Inflammatory macrophage treated with lipopolysaccharide for 4 hours (primary cell): ENCODE results near the gene BCAT1.
"Not testable (repeated sequence)": the region's sequence is repeated elsewhere in the genome, so short reads cannot be mapped to it uniquely, and the experiment has no call there.

Experiments used
- DNase-seq: peaks from one replicate; pipeline ENCODE4 v3.0.0-alpha.2; 2020

Gene BCAT1

DNA sequence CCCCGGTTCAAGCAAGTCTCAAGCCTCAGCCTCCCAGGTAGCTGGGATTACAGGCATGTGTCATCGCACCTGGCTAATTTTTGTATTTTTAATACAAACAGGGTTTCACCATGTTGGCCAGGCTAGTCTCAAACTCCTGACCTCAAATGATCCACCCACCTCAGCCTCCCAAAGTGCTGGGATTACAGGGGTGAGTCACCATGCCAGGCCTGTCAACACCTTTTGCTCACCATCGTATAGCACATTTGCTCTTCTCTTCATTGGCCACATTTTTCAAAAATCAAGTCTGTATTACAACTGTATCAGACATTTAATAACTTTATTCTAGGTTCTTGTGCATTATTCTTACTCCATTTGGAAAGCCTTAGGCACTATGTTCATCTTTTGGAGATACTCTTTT is 50.3 kb downstream of the BCAT1 start:
- DNase-seq = no peak

DNA sequence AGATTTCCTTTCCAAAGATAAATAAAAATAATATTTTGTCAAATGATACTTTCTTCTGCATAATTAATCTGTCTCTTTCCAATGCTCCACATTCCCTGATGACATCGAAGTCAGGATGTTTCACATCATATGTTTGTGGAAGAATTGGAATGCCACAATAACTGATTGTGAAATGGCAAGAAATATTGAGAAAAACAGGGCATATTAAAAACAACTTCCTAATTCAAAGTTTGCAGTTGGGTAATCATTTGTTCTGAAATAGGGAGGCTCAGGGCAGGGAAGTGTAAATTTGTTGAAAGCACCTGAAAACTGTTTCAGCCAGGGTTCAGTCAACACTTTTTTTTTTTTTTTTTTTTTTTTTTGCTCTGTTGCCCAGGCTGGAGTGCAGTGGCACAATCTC is 50.7 kb downstream of the BCAT1 start:
- DNase-seq = peak; percentile 83

DNA sequence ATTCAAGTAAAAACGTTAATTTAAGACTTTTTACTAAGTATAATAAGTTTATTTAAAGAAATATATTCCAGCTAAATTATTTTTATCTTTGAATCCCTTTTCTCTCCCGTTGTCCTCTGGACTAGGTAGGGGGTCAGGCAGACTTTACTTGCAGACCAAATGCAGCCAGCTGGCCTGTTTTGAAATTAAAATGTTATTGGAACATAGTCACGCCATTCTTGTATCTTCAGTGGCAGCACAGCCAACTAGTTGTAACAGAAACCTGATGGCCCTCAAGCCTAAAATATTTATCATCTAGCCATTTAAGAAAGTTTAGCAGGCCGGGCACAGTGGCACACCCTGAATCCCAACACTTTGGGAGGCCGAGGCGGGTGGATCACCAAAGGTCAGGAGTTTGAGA is 52.7 kb downstream of the BCAT1 start:
- no peak for DNase-seq

DNA sequence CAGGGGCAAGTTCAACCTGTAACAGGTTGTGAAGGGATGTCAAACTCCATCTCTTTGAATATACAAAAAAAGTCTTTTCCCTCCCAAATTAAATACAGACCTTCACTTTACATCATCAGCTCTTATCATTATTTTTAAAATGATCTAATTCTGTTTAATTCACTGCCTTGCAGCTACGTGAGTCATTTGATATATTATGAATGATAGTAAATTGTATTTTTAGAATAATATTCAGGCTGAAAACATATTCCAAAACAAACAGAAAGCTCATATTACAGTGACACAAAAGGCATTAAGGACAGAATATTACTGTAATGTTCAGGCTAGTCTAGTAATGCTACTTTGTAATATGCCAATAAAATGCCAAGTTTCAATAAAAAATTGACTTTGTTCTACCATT is 53.3 kb downstream of the BCAT1 start:
- no peak for DNase-seq

DNA sequence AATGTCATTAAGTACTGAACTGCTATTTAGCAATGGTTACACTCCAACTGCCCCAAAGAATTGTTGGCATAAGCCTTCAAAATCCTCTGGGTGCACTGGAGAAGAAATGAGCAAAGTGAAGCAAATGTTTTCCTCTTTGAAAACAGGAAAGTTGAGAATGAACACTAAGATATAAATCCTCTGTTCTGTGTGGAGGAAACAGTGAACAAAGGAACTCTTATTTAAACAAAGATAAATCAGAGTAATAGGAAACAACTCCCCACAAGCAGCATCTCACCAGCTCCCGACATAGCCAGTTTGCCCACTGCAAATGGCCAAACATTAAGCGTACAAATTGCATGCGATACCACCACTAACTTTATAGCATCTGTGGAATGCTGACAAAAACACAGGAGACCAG is 54.0 kb downstream of the BCAT1 start:
- DNase-seq = no peak

DNA sequence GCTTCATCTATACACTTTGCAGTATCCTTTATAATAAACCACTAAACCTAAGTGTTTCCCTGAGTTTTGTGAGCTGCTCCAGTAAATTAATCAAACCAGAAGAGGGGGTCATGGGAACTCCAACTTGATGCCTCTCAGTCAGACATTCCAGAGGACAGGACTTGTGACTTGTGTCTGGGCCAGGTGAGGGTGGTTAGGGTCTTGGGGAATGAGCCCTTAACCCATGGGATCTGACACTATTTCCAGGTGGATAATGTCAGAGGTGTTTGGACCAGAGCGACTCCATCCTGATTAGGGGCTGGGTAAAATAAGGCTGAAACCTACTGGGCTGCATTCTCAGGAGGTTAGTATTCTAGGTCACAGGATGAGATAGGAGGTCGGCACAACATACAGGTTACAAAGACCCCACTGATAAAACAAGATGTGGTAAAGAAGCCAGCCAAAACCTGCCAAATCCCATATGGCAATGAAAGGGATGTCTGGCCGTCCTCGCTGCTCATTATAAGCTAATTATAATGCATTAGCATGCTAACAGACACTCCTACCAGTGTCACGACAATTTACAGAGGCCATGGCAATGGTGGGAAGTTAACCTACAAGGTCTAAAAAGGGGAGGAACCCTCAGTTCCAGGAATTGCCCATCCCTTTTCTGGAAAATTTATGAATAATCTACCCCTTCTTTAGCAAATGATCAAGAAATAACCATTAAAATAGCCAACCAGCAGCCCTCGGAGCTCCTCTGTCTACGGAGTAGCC is 58.7 kb downstream of the BCAT1 start:
- DNase-seq = no peak

DNA sequence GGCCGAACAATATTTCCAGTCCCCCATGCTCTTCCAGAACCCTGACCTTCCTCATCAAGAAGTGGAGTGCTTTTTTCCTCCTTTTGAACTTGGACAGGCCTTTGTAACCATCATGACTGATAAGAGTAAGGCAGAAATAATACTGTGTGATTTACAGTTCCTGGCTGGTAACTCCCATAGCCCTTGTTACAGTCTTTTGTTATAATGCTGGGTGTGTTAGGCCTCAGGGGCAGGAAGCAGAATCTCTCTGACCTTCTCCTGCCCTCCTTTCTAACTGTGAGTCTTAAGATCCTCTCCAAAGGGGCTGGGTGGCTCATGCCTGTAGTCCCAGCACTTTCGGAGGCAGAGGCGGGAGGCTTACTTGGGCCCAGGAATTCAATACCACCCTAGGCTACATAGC is 59.5 kb downstream of the BCAT1 start:
- DNase-seq = no peak

DNA sequence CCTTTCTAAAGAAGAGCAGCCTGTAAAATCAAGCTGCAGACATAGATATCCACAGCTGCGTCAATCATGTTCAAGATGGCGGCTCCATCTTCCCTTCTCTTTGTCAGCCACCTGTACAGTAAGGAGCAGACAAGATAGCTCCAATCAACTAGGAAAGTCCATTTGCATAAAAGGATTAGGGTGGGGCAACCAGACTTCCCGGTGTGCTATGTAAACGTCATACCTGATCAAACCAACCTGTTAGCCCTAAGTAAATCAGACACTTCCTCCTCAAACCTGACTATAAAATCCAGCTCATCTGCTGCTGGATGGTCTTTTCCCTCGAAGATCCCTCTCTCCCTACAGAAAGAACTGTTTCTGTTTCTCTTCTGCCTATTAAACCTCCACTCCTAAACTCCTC is 60.1 kb downstream of the BCAT1 start:
- no peak for DNase-seq

DNA sequence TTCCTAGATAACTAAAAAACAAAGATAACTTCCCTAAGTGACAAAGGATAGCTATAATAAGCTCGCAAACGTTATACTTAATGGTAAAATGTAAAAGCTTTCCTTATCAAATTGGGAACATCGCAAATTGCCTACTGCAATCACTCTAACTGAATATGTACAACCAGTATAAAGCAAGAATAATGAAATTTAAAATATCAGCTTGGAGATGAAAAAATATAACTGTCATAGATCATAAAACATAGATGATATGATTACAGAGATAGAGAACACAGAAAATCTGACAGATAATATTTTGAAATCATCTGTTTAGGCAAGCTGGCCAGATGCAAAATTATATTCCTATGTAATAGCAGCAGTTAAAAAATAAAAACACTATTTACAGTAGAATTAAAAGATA is 64.0 kb downstream of the BCAT1 start:
- DNase-seq = no peak

DNA sequence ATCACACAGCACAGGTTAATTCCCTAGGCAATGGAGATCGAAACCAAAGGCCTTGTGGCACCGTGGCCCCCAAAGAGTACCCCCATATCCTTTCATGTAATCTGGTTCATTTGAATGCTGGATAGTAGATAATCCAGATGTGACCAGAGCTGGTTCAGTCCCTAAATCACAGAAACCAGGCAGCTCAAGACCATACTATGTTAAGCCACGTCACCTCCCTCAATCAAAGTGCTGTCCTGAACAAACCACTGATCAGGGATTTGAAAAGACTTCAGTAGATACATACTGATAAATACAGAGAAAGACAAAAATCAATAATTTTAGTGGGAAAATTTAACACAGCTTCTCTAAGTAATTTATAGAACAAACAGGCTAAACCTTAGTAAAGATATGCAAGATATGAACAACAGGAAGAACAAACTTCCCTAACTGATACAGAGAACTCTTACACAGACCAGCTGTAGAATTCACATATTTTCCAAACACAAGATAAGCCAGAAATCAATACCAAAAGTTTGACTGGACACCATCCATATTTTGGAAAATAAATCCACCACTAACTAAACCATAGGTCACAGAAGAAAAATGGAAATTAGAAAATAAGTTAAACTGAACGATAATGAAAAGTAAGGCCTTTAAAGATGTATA is 67.1 kb downstream of the BCAT1 start:
- DNase-seq = no peak

DNA sequence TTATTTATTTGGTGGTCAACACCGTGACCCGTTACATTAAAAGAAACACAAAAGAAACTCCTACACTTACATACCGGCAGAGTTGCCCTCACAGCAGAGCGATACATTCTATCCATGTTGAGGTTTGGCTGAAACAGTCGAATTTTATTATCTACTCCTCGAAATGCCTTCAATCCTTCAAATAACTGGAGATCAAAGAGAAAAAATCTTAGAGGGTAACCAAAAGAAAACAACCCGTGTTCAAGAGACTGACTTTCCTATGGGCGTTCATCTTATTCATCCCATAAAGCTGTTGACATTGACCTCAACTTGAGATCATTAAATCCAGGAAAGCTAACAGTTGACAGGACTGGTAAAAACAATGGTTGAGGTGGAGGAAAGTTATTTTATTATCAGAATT is 67.7 kb downstream of the BCAT1 start:
- DNase-seq = no peak

DNA sequence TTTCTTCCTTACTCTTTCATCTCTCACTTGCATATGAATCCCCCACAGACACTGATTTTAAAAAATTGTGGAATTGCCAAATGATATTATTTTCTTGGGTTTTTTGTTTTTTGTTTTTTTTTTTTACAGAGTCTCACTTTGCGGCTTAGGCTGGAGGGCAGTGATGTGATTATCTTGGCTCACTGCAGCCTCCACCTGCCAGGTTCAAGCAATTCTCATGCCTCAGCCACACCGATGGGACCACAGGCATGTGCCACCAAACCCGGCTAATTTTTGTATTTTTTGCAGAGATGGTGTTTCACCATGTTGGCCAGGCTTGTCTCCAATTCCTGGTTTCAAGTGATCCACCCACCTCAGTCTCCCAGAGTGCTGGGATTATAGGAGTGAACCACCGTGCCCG is 68.2 kb downstream of the BCAT1 start:
- no peak for DNase-seq

DNA sequence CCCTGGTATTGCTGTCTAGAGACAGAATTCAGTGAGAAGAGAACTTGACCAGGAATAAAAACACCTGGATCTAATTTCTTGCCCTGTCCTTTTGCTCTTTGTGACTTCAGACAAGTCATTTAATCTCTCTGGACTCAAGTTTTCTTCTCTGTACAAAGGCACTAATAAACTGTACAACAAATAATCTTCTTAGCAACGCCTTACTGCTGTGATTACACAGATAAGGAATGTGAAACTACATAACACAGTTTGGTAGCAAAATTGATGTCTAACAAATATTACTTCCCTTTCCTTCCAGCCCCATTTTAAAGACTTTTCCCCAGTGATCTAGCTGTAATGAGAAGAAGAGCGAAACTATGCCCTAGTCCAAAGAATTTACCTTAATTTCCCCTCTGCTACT is 69.3 kb downstream of the BCAT1 start:
- DNase-seq = peak; percentile 12

DNA sequence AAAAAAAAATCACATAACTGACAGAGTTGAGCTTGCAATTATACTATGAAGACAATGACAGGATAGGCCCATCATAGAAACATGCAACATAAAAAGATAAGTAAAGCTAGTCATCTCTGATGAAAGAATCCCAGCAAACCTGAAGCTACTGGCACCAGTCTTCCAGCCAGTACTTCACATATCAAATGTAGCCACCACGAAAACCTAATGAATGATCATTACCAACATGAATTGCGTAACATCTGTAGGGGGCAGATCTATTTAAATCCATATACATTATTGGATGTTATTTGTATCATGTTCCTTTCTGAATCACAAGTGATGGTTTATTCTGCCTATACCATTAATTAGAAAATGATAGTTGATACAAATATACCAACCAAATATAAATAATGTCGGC is 73.9 kb downstream of the BCAT1 start:
- no peak for DNase-seq

DNA sequence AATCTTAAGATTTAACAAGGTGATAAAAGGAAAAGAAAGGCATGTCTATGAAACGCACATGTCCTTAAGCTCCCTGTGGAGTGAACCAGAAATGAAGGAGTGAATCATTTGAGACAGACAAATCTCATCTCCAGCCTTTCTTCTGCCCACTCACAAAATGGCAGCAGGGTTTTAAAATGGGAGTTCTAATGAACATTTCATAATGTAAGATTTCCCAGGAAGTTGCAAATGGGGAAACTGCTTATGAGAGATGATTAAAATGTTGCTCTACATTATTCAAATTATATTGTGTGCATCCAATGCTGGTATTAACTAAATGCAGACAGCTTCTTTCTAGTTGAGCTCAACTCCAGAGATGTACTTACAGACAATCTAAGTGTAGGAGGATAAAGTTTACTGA is 76.7 kb downstream of the BCAT1 start:
- peak; percentile 38 for DNase-seq

DNA sequence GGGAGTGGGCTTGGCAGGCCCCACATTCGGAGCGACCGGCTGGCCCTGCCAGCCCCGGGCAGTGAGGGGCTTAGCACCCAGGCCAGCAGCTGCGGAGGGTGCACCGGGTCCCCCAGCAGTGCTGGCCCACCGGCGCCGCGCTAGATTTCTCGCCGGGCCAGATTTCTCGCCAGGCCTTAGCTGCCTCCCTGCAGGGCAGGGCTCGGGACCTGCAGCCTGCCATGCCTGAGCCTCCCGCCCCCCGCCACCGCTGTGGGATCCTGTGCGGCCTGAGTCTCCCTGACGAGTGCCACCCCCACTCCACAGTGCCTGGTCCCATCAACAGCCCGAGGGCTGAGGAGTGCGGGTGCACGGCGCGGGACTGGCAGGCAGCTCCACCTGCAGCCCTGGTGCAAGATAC is 82.8 kb downstream of the BCAT1 start:
- DNase-seq = not testable (repeated sequence)

DNA sequence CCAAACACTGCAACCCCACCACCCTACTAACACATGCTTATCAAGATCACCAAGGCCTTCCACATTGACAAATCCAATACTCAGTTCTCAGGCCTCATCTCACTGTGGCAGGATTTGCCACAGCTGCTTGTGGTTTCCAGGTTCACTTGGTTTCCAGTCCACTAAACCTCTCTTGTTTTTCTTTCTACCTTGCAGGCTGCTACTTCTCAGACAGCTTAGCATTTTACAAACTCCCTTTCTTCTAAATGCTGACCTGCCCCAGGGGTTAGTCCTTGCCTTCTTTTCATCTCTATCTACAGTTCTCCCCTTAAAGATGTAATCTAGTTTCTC is 84.1 kb downstream of the BCAT1 start:
- no peak for DNase-seq

DNA sequence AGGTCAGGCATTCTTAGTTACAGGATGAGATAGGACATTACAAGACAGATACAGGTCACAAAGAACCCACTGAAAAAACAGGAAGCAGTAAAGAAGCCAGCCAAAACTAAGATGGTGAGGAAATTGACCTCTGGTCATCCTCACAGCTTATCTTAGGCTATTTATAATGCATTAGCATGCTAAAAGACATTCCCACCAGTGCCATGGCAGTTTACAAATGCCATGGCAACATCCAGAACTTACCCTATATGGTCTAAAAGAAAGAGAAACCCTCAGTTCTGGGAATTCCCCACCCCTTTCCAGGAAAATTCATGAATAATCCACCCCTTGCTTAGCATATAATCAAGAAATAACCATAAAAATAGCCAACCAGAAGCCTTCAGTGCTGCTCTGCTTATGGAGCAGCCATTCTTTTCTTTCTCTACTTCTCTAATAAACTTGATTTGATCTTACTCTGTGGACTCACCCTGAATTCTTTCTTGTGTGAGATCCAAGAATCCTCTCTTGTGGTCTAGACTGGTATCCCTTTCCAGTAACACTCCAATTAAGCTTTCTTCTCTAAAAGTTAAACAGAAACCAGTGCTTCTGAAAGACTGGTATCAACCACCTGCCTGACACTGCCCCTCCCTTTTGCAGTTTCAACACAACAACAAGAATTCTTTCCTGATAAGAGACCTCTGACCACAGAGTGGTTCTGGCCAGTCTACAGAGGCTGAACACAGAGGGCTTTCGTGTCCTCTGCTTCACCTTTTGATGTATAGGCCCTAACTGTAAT is 86.9 kb downstream of the BCAT1 start:
- peak; percentile 63 for DNase-seq

DNA sequence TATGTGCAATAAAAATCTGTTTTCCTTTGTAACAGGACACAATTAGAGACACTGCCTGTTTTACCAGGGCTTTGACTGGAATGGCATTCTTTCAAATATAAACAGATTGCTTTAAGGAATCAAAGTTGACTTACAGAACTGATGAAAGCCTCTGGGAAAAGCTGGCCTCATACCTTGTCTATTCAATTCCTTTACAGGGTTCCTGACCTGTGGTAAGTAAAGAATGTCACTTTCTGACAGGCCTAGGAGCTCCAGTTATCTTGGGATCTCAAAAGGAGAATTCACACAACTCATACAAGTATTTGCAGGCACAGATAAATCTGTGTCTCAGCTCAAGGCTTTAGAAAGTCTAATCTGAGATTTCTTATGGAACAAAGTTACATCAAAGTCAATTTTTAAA is 88.4 kb downstream of the BCAT1 start:
- DNase-seq = no peak

DNA sequence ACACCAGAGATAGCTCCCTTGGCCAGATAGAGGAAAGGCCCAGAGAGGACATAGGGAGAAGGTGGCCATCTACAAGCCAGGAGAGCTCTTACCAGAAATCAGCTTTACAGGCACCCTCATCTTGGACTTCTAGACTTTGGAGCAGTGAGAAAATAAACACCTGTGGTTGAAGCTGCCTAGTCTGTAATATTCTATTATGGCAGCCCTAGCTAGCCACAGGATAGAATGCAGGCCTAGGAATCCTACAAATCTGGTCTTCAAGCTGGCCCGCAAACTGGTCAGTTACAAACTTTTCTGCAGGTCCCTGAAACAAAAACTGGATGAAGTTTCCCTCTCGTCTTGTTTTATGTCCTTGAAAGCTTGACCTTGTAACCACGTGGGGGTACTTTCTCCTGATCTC is 92.4 kb downstream of the BCAT1 start:
- no peak for DNase-seq

DNA sequence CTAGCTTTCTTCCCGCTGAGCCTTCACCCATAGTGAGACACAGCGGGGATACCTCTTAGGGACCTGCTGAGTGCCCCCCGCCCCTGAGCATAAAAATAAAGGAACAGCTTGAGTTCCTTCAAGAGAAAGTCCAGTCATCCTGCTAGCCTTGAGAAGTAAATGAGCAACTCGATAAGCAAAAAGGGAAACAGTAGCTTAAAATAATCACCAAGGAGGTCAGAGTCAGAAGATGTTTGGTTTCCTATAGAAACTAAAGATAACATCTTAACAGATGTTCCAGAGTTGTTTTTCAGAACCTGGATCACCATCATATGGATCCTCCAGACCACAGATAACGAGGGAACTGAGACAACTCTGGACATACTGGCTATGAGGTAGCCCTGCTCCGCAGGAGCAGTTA is 94.0 kb downstream of the BCAT1 start:
- peak; percentile 45 for DNase-seq

DNA sequence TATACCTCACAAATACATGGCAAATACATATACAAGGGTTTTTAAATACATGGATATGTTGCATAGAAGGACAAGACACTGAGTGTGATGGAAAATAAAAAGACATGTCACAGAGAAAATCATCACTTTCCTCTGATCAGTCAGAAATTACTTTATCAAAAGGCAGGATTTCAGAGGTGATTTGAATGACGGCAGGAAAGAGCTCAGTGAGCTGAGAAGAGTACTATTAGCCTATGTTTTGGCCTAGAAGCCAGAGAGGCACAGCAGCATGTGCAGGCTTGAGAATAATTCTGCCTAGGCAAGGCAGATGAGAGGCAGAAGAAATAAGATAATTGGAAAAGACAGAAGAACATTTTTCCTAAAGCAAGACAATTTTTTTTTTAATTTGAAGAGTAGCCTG is 94.9 kb downstream of the BCAT1 start:
- no peak for DNase-seq

DNA sequence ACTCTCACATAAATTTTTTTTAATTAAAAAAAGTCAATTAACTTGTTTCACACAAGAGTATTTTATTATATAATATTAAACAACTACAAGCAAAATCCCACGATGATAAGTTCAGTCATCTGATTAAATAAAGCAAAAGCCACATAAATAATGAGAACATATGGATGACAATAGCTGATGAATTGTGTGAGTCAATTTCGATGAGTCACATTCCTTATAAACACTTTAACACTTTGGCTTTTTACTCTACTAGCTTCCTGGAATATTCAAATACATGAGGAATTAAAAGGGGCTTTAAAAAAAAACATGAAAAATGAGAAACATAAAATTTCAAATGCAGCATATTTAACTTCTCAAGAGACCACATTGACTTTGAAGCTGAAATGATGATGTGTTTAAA is 95.3 kb downstream of the BCAT1 start:
- DNase-seq = peak; percentile 69

DNA sequence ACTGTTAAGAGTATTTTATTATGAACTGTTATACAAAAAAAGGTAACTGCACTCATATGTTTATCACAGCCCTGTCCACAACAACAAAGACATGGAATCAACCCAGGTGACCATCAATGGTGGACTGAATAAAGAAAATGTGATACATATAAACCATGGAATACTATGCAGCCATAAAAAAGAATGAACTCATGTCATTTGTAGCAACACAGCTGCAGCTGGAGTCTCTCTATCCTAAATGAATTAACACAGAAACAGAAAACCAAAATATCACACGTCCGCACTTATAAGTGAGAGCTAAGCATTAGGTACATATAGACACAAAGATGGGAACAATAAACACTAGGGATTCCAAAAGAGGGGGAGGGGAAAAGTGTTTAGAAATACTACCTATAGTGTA is 95.8 kb downstream of the BCAT1 start:
- DNase-seq = no peak
